CD14-positive monocyte (primary cell): ENCODE measurements around the gene INAFM1. TPM values are rescaled to one million over a fixed set of nuclear protein-coding genes. Genes with fewer than 3 reads are reported as not detected.

Source experiments
- DNase-seq, 3 donors: peaks; one replicate each; pipeline ENCODE4 v3.0.0-alpha.2; 2011 to 2022
- H2AFZ ChIP-seq: 2 replicates; pipeline ENCODE4 v1.6.0; 2012; ENCODE audit warnings: mild to moderate bottlenecking, low read depth, low read length, inconsistent platforms; ENCODE audit not compliant: insufficient read depth, poor library complexity, severe bottlenecking
- H3K27ac ChIP-seq, 2 donors: 1 replicate in 1 of 2; 2 replicates in 1 of 2; pipeline ENCODE4 v1.5.1; 2012 to 2013; ENCODE audit warnings: low read length in 2 of 2, control low read depth in 1 of 2, inconsistent platforms in 1 of 2, low read depth in 1 of 2, mild to moderate bottlenecking in 1 of 2
- H3K27me3 ChIP-seq, 2 donors: one replicate each; pipeline versions ENCODE4 v1.6.0 to v1.6.1; 2011 to 2013; ENCODE audit warnings: low read length in 2 of 2; ENCODE audit not compliant: control insufficient read depth in 2 of 2, insufficient read depth in 2 of 2
- H3K36me3 ChIP-seq, 2 donors: replicated peaks in 1 of 2; 1 replicate in 1 of 2; 2 replicates in 1 of 2; pipeline versions ENCODE4 v1.5.1 to v1.6.1; 2012 to 2013; ENCODE audit warnings: low read length in 2 of 2, control low read depth in 1 of 2, inconsistent platforms in 1 of 2, mild to moderate bottlenecking in 1 of 2; ENCODE audit not compliant: insufficient read depth in 2 of 2, control insufficient read depth in 1 of 2
- H3K4me1 ChIP-seq, 2 donors: 1 replicate in 1 of 2; 2 replicates in 1 of 2; pipeline versions ENCODE4 v1.5.1 to v1.6.1; 2012 to 2013; ENCODE audit warnings: low read length in 2 of 2, control low read depth in 1 of 2, inconsistent platforms in 1 of 2, mild to moderate bottlenecking in 1 of 2, moderate library complexity in 1 of 2; ENCODE audit not compliant: insufficient read depth in 2 of 2, control insufficient read depth in 1 of 2
- H3K4me2 ChIP-seq: replicated peaks from 2 replicates; pipeline ENCODE3; 2012; ENCODE audit warnings: low read length, moderate library complexity, mild to moderate bottlenecking; ENCODE audit not compliant: poor library complexity, severe bottlenecking; ENCODE audit errors: extremely low read depth
- H3K4me3 ChIP-seq, 3 experiments: fragments of 200-600 bp in 1 of 3; sonication (generic) in 1 of 3; replicated peaks in 1 of 3; 1 replicate in 2 of 3; 2 replicates in 1 of 3; pipeline ENCODE4 v1.5.1; 2011 to 2013; ENCODE audit warnings: low read length in 3 of 3, mild to moderate bottlenecking in 3 of 3, control low read depth in 2 of 3, low read depth in 2 of 3, inconsistent platforms in 1 of 3, moderate library complexity in 1 of 3
- H3K79me2 ChIP-seq: 2 replicates; pipeline ENCODE4 v1.6.0; 2012; ENCODE audit warnings: mild to moderate bottlenecking, control low read depth, inconsistent platforms, low read length, moderate library complexity; ENCODE audit not compliant: insufficient read depth
- H3K9ac ChIP-seq: 2 replicates; pipeline ENCODE4 v1.6.0; 2017; ENCODE audit warnings: low read length, mild to moderate bottlenecking; ENCODE audit not compliant: insufficient read depth, poor library complexity, severe bottlenecking
- H3K9me3 ChIP-seq, 2 donors: replicated peaks in 1 of 2; 1 replicate in 1 of 2; 2 replicates in 1 of 2; pipeline versions ENCODE4 v1.5.1 to v1.6.1; 2012 to 2013; ENCODE audit warnings: low read length in 2 of 2, control low read depth in 1 of 2; ENCODE audit not compliant: control insufficient read depth in 1 of 2, insufficient read depth in 1 of 2
- H4K20me1 ChIP-seq: 2 replicates; pipeline ENCODE4 v1.6.0; 2012; ENCODE audit warnings: mild to moderate bottlenecking, low read length, control low read depth, moderate library complexity; ENCODE audit not compliant: insufficient read depth
- H3K27ac Mint-ChIP-seq, 7 donors: one replicate each; pipeline ENCODE4 v1.8.0; 2020; ENCODE audit warnings: mild to moderate bottlenecking in 7 of 7, mixed read lengths in 7 of 7, moderate library complexity in 6 of 7, inconsistent platforms in 2 of 7
- H3K27me3 Mint-ChIP-seq, 3 donors: one replicate each; pipeline ENCODE4 v1.8.0; 2021 to 2022; ENCODE audit warnings: low read depth in 3 of 3, mild to moderate bottlenecking in 3 of 3, mixed read lengths in 3 of 3, moderate library complexity in 3 of 3, inconsistent platforms in 1 of 3
- H3K36me3 Mint-ChIP-seq, 2 donors: one replicate each; pipeline ENCODE4 v1.8.0; 2020; ENCODE audit warnings: mixed read lengths in 2 of 2, inconsistent platforms in 1 of 2, mild to moderate bottlenecking in 1 of 2
- H3K4me1 Mint-ChIP-seq: one replicate; pipeline ENCODE4 v1.8.0; 2020; ENCODE audit warnings: mild to moderate bottlenecking, mixed read lengths
- H3K4me3 Mint-ChIP-seq, 2 donors: one replicate each; pipeline ENCODE4 v1.8.0; 2020; ENCODE audit warnings: mild to moderate bottlenecking in 2 of 2, mixed read lengths in 2 of 2, moderate library complexity in 1 of 2
- H3K9me3 Mint-ChIP-seq, 7 donors: one replicate each; pipeline ENCODE4 v1.8.0; 2020 to 2022; ENCODE audit warnings: mixed read lengths in 7 of 7, mild to moderate bottlenecking in 6 of 7, moderate library complexity in 6 of 7, inconsistent platforms in 2 of 7
- CTCF ChIP-seq: fragments of 200-600 bp; IDR thresholded peaks from one replicate; pipeline ENCODE4 v1.8.0; 2022; ENCODE audit warnings: antibody characterized with exemption, mild to moderate bottlenecking
- WGBS: methylation state at CpG from one replicate; pipeline ENCODE4 v1.1.5; 2013; ENCODE audit warnings: missing lambda C conversion rate; ENCODE audit not compliant: insufficient coverage; 5-methylcytosine and 5-hydroxymethylcytosine counted together
- intact Hi-C, 2 donors: fragments of 100-400 bp; cut with micrococcal nuclease; formaldehyde crosslinking; loops; one replicate each; pipeline versions ENCODE4 v1.15.0 to v1.15.1; 2023
- polyA plus RNA-seq, 3 donors: library from polyadenylated mRNA; depleted of rRNA in 1 of 3; unstranded in 2 of 3; stranded (reverse) in 1 of 3; fragments of 300-500 nt in 2 of 3; fragments of >200 nt in 1 of 3; fragmentation: Illumina TruSeq in 2 of 3; gene quantifications; 1 replicate in 2 of 3; 2 replicates in 1 of 3; pipeline ENCODE4 v1.2.3, GENCODE V29; 2012 to 2021

INAFM1 gene
- polyA plus RNA-seq, 3 donors, result 6.2 to 7.3 (median 6.5) TPM

DNA sequence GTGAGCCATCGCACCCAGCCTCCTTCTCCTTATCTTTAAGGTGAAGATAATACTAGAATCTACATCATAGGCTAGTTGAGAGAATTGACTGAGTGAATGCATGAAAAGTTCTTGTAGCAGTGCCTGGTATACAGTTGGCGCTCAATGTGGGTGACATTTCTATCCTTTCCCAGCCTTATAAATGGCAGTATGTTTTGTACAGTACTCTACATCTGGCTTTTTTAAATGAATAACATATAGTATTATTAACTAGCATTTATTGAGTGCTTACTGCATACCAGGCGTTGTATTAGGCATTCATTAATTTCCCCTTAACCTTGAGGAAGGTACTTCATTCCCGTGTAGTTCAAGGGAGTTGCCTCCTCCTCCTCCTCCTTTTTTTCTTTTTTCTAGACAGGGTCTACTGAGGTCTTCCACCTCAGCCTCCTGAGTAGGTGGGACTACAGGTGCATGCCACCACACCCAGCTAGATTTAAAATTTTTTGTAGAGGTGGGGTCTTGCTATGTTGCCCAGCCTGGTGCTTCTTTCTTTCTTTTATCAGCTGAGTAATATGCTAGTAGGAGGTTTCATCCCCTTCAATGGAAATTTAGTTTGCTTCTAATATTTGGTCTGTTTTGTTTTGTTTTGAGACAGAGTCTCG is 37.8 kb downstream of the INAFM1 start:
- TF ChIP-seq CTCF, result no peak
- Mint-ChIP-seq H3K27me3 (peaks cover under 1 to 9% (median 3%) of the 10 kb centered on the region in 3 donors), H3K9me3 (peaks cover 0 to 9% (median 3%) of the 10 kb centered on the region in 7 donors), H3K36me3 (peaks cover 64 to 68% of the 10 kb centered on the region in 2 donors), H3K4me1 (peaks cover 72% of the 10 kb centered on the region), H3K4me3 (peak overlapping the region; percentile 96 to 99), H3K27ac (peak overlapping the region; percentile 88 to 100 (median 99))
- Histone ChIP-seq H3K9ac (peak overlapping the region; percentile 15), H3K27me3 (no peaks in the 10 kb centered on the region), H3K79me2 (peaks cover 74% of the 10 kb centered on the region), H4K20me1 (peaks cover 64% of the 10 kb centered on the region), H3K36me3 (peaks cover 19 to 33% of the 10 kb centered on the region in 2 donors), H3K4me3 (peak overlapping the region; percentile 45 to 92 (median 92)), H3K27ac (peak overlapping the region; percentile 52 to 92), H3K4me1 (peaks cover 89 to 92% of the 10 kb centered on the region in 2 donors), H2AFZ (no peak overlapping the region), H3K4me2 (peak overlapping the region; percentile 90), H3K9me3 (no peaks in the 10 kb centered on the region)
- no peak for DNase-seq
- WGBS, result 83% methylated on average over 1 of the region's 5 CpGs
- intact Hi-C loops, result no loop called here

- Histone ChIP-seq H3K4me2 (peak overlapping the region; percentile 90), H3K9me3 (no peaks in the 10 kb centered on the region), H2AFZ (no peak overlapping the region), H3K79me2 (peaks cover 85% of the 10 kb centered on the region), H3K27me3 (no peaks in the 10 kb centered on the region), H3K4me3 (peak overlapping the region in 1 of 3 experiments; percentile 92), H3K4me1 (peaks cover 80 to 90% of the 10 kb centered on the region in 2 donors), H3K9ac (no peak overlapping the region), H3K27ac (peak overlapping the region; percentile 52 to 92), H3K36me3 (peaks cover 19 to 47% of the 10 kb centered on the region in 2 donors), H4K20me1 (peaks cover 74% of the 10 kb centered on the region)
- Mint-ChIP-seq H3K4me3 (peak overlapping the region; percentile 75 to 99), H3K27me3 (peaks cover 3 to 14% (median 3%) of the 10 kb centered on the region in 3 donors), H3K27ac (peak overlapping the region; percentile 88 to 100 (median 96)), H3K9me3 (peaks cover 0 to 11% (median 3%) of the 10 kb centered on the region in 7 donors), H3K4me1 (peaks cover 70% of the 10 kb centered on the region), H3K36me3 (peaks cover 75 to 81% of the 10 kb centered on the region in 2 donors)
- WGBS, result no CpG with 5 or more reads among the region's 10 CpGs
- no peak for TF ChIP-seq CTCF
- intact Hi-C loops, result no loop called here
- DNase-seq, result no peak
These were observed 39.1 kb downstream of the INAFM1 start for GRCh38 chr19:47313754-47314295.
